Stomach (tissue), 9 donors: Measurements from ENCODE around the gene TRABD. TPM values are rescaled to one million over a fixed set of nuclear protein-coding genes. Genes with fewer than 3 reads are reported as not detected.

Experiments
- DNase-seq, 2 donors: peaks; one replicate each; pipeline versions ENCODE4 v3.0.0 to v3.0.0-alpha.2; 2013 to 2019
- H3K27ac ChIP-seq, 5 donors: fragments of 200-600 bp in 4 of 5; sonication (generic) in 4 of 5; one replicate each; pipeline ENCODE4 v1.5.1; 2013 to 2019; ENCODE audit warnings: mild to moderate bottlenecking in 1 of 5, moderate library complexity in 1 of 5
- H3K27me3 ChIP-seq, 3 donors: fragments of 200-600 bp; sonication (generic); one replicate each; pipeline ENCODE4 v1.5.1; 2017 to 2019; ENCODE audit warnings: mixed run types in 1 of 3
- H3K36me3 ChIP-seq, 4 donors: fragments of 200-600 bp; sonication (generic); 1 replicate in 3 of 4; 2 replicates in 1 of 4; pipeline ENCODE4 v1.5.1; 2016 to 2019
- H3K4me1 ChIP-seq, 4 donors: fragments of 200-600 bp; sonication (generic); one replicate each; pipeline ENCODE4 v1.5.1; 2016 to 2019
- H3K4me3 ChIP-seq, 4 donors: fragments of 200-600 bp; sonication (generic) in 3 of 4; one replicate each; pipeline ENCODE4 v1.5.1; 2016 to 2019; ENCODE audit warnings: mild to moderate bottlenecking in 1 of 4
- H3K9me3 ChIP-seq, 4 donors: fragments of 200-600 bp; sonication (generic); one replicate each; pipeline ENCODE4 v1.5.1; 2016 to 2019
- EP300 ChIP-seq: sonication (generic); formaldehyde crosslinking; IDR thresholded peaks from one replicate; pipeline ENCODE4 v1.6.1; 2017; ENCODE audit warnings: antibody characterized with exemption
- POLR2A ChIP-seq, 4 donors: fragments of 450-650 bp; IDR thresholded peaks; one replicate each; pipeline ENCODE4 v1.6.1; 2016; ENCODE audit warnings: antibody characterized with exemption in 4 of 4, control low read depth in 2 of 4, mild to moderate bottlenecking in 1 of 4, moderate library complexity in 1 of 4
- POLR2AphosphoS5 ChIP-seq, 3 donors: sonication (generic); formaldehyde crosslinking; IDR thresholded peaks; one replicate each; pipeline ENCODE4 v1.6.1; 2016; ENCODE audit warnings: antibody characterized with exemption in 3 of 3
- WGBS, 5 donors: extraction: QIAGEN DNeasy Blood & Tissue Kit in 3 of 5; methylation state at CpG; one replicate each; pipeline versions ENCODE4 v1.1.5 to v1.1.7; 2013 to 2018; 5-methylcytosine and 5-hydroxymethylcytosine counted together
- intact Hi-C: fragments of 100-400 bp; cut with DNase I; formaldehyde crosslinking; loops from one replicate; pipeline ENCODE4 v1.15.1; 2023; ENCODE audit warnings: low total_unique reads
- polyA plus RNA-seq, 3 donors: library from polyadenylated mRNA; stranded (reverse); fragments of 200-250 nt; gene quantifications; one replicate each; pipeline ENCODE4 v1.2.3, GENCODE V29; 2013
- total RNA-seq, 5 donors: library from RNA; depleted of rRNA; stranded (reverse); fragments of >200 nt; gene quantifications; one replicate each; pipeline versions ENCODE4 v1.1.0 to v1.2.3, GENCODE V29; 2014 to 2016
- TF ChIP-seq, protein P1 (sequence below), 7 experiments: fragments of 450-650 bp in 4 of 7; fragments of 200-600 bp in 3 of 7; sonication (generic) in 3 of 7; IDR thresholded peaks; one replicate each; pipeline ENCODE4 v1.5.1; 2016 to 2019; ENCODE audit warnings: antibody characterized with exemption in 7 of 7, control low read depth in 2 of 7, mild to moderate bottlenecking in 1 of 7
- donor health status: healthy with polysubstance abuse.
- donor health status: Bipolar disorder and iron deficiency.
- donor health status: healthy.

Gene TRABD
- total and polyA plus RNA-seq, 8 donors = 13.2 to 245 (median 47.5) TPM

DNA sequence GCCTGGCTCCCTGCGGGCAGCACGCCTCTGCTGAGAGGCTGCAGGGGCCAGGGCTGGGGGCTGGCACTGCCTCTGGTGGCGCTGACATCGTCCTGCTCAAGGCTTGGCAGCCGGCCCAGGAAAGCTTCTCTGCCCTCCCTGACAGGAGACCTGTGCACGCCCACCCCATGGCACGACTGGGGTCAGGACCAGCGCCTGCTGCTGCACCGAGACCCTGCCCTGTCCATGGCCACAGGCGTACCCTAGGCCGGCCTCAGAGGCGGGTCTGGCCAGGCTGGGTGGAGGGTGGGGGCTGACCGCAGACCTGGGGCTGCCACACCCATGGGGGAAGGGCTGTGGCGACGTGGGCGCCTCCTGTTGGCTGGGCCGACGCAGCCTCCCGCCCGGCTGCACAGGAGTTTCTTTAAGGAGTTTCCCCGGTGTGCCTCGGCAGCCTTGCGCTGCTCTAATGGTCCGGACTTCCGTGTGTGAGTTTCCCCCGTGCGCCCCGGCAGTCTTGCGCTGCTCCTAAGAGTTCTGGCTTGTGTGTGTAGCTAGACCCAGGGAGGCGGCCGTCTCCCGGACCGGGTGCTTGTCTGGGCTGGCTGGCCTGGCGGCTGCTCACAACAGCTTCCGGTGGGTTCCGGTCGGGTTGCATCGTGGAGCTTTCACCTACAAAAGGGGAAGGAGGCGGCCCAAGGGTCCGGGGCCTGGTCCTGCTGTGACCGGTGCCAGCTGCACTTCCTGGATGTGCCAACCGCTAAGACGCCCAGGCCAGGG lies 4.6 kb downstream of the TRABD start:
- no peaks in the 10 kb centered on the region for H3K9me3 ChIP-seq
- no peak for TF ChIP-seq EP300
- peak in 2 of 3 donors; percentile 81 to 82 for TF ChIP-seq POLR2AphosphoS5 (IDR thresholded peaks at IDR 0.05)
- TF ChIP-seq, protein P1, sequence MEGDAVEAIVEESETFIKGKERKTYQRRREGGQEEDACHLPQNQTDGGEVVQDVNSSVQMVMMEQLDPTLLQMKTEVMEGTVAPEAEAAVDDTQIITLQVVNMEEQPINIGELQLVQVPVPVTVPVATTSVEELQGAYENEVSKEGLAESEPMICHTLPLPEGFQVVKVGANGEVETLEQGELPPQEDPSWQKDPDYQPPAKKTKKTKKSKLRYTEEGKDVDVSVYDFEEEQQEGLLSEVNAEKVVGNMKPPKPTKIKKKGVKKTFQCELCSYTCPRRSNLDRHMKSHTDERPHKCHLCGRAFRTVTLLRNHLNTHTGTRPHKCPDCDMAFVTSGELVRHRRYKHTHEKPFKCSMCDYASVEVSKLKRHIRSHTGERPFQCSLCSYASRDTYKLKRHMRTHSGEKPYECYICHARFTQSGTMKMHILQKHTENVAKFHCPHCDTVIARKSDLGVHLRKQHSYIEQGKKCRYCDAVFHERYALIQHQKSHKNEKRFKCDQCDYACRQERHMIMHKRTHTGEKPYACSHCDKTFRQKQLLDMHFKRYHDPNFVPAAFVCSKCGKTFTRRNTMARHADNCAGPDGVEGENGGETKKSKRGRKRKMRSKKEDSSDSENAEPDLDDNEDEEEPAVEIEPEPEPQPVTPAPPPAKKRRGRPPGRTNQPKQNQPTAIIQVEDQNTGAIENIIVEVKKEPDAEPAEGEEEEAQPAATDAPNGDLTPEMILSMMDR (IDR thresholded peaks at IDR 0.05) = peak in 4 of 7 experiments; percentile 12 to 37 (median 28)
- no peak for TF ChIP-seq POLR2A (IDR thresholded peaks at IDR 0.05)
- 3 to 6% (median 6%) methylated on average over 21 to 43 of the region's 43 CpGs for WGBS, 5 donors
- intact Hi-C loops = no loop called here
- H3K27me3 ChIP-seq = no peaks in the 10 kb centered on the region
- peak; percentile 88 to 95 for DNase-seq
- peak overlapping the region; percentile 30 to 51 (median 41) for H3K4me3 ChIP-seq
- peaks cover 16 to 27% (median 24%) of the 10 kb centered on the region in 4 donors for H3K36me3 ChIP-seq
- H3K4me1 ChIP-seq = peaks cover 49 to 75% (median 74%) of the 10 kb centered on the region in 4 donors
- peak overlapping the region; percentile 82 to 93 (median 89) for H3K27ac ChIP-seq

- Histone ChIP-seq H3K36me3 (peaks cover 16 to 35% (median 32%) of the 10 kb centered on the region in 4 donors), H3K27ac (peak overlapping the region; percentile 82 to 93 (median 89)), H3K27me3 (no peaks in the 10 kb centered on the region), H3K4me3 (peak overlapping the region; percentile 30 to 51 (median 41)), H3K9me3 (no peaks in the 10 kb centered on the region), H3K4me1 (peaks cover 48 to 74% (median 72%) of the 10 kb centered on the region in 4 donors)
- TF ChIP-seq POLR2AphosphoS5 (IDR thresholded peaks at IDR 0.05) (peak in 1 of 3 donors; percentile 5), EP300 (no peak), POLR2A (IDR thresholded peaks at IDR 0.05) (no peak)
- WGBS, 5 donors = 41 to 53% (median 48%) methylated on average over 15 to 18 of the region's 18 CpGs
- DNase-seq = peak; percentile 61 to 83
- intact Hi-C loops = no loop called here
Measured at GRCh38 chr22:50190941-50191741, 5.4 kb downstream of the TRABD start.

- Histone ChIP-seq H3K9me3 (no peaks in the 10 kb centered on the region), H3K4me3 (peak overlapping the region in 2 of 4 donors; percentile 30 to 44), H3K4me1 (peaks cover 38 to 59% (median 58%) of the 10 kb centered on the region in 4 donors), H3K27me3 (no peaks in the 10 kb centered on the region), H3K27ac (peak overlapping the region; percentile 82 to 93 (median 89)), H3K36me3 (peaks cover 20 to 50% (median 46%) of the 10 kb centered on the region in 4 donors)
- TF ChIP-seq POLR2A (IDR thresholded peaks at IDR 0.05) (no peak), EP300 (no peak), POLR2AphosphoS5 (IDR thresholded peaks at IDR 0.05) (no peak)
- TF ChIP-seq, protein P1 (IDR thresholded peaks at IDR 0.05) = no peak
- intact Hi-C loops = no loop called here
- DNase-seq = peak in 1 of 2 donors; percentile 53
- 47 to 67% (median 57%) methylated on average over 22 to 25 of the region's 25 CpGs for WGBS, 5 donors
Measured at GRCh38 chr22:50192436-50193204, 6.9 kb downstream of the TRABD start.

DNA sequence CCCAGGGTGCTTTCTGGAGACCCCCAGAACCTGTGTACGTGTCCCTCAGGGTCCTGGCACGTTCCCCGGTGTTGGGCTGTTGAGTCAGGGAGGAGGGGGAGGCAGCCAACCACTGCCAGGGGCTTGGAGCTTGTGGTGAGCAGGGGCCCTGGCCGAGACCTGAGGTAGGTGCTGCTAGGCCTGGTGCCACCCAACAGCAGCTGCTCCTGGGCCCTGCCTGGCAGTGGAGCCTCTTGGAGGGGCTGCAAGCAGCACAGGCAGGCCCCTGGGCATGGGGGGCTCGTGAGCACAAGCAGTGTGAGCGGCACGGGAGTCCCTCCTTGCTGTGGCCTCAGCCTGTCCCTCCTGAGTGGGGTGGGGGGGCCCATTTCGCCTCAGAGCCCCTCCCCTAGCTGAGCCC lies 7.9 kb downstream of the TRABD start:
- Histone ChIP-seq H3K9me3 (no peaks in the 10 kb centered on the region), H3K36me3 (peaks cover 29 to 58% (median 55%) of the 10 kb centered on the region in 4 donors), H3K27ac (no peak overlapping the region), H3K4me1 (peaks cover 38 to 51% (median 48%) of the 10 kb centered on the region in 4 donors), H3K27me3 (no peaks in the 10 kb centered on the region), H3K4me3 (no peak overlapping the region)
- no peak for DNase-seq
- 78 to 94% (median 84%) methylated on average over 4 to 8 of the region's 8 CpGs for WGBS, 5 donors
- intact Hi-C loops = no loop called here
- TF ChIP-seq POLR2AphosphoS5 (IDR thresholded peaks at IDR 0.05) = no peak
